HepG2 (cell line): Measurements from ENCODE around the gene HOXA5. TPM values are rescaled to one million over a fixed set of nuclear protein-coding genes. Genes with fewer than 3 reads are reported as not detected.

Experiments
- CSRNP2 ChIP-seq: sonication (generic); formaldehyde crosslinking; conservative IDR thresholded peaks from 2 replicates; pipeline ENCODE4 v1.8.0; 2022; ENCODE audit warnings: low read depth, missing genetic modification reagents
- DDIT3 ChIP-seq: sonication (generic); formaldehyde crosslinking; IDR thresholded peaks from 2 replicates; pipeline ENCODE4 v1.4.0; 2020; ENCODE audit warnings: mild to moderate bottlenecking, missing genetic modification reagents
- JUND ChIP-seq: sonication (generic); formaldehyde crosslinking; IDR thresholded peaks from 2 replicates; pipeline ENCODE4 v1.8.0; 2022; ENCODE audit warnings: mild to moderate bottlenecking, missing genetic modification reagents
- MIXL1 ChIP-seq: IDR thresholded peaks from 2 replicates; pipeline ENCODE4 v1.6.1; 2016
- PHF5A ChIP-seq: IDR thresholded peaks from one replicate; pipeline ENCODE4 v1.6.1; 2018; ENCODE audit warnings: low read depth, missing genetic modification reagents; ENCODE audit not compliant: unreplicated experiment
- REL ChIP-seq: sonication (generic); formaldehyde crosslinking; conservative IDR thresholded peaks from 2 replicates; pipeline ENCODE4 v1.8.0; 2022; ENCODE audit warnings: mild to moderate bottlenecking, missing genetic modification reagents, moderate library complexity
- RXRB ChIP-seq: IDR thresholded peaks from 2 replicates; pipeline ENCODE4 v1.6.1; 2016; ENCODE audit warnings: borderline replicate concordance, missing genetic modification reagents, missing compliant biosample characterization
- SP5 ChIP-seq: IDR thresholded peaks from 2 replicates; pipeline ENCODE4 v1.6.1; 2016; ENCODE audit warnings: low read depth, borderline replicate concordance
- TAF15 ChIP-seq: fragments of 200-400 bp; formaldehyde crosslinking; IDR thresholded peaks from one replicate; pipeline ENCODE4 v1.6.1; 2018; ENCODE audit warnings: mild to moderate bottlenecking, low read depth, low read length; ENCODE audit not compliant: poor library complexity, severe bottlenecking
- ZBTB38 ChIP-seq: sonication (generic); formaldehyde crosslinking; IDR thresholded peaks from 2 replicates; pipeline ENCODE4 v1.5.1; 2020; ENCODE audit warnings: mild to moderate bottlenecking, missing genetic modification reagents
- ZMYM2 ChIP-seq: sonication (generic); formaldehyde crosslinking; IDR thresholded peaks from 2 replicates; pipeline ENCODE4 v1.8.0; 2022; ENCODE audit warnings: mild to moderate bottlenecking, missing genetic modification reagents
- ZNF224 ChIP-seq: sonication (generic); formaldehyde crosslinking; IDR thresholded peaks from 2 replicates; pipeline ENCODE4 v1.5.0; 2020; ENCODE audit warnings: mild to moderate bottlenecking, missing genetic modification reagents
- ZNF235 ChIP-seq: sonication (generic); formaldehyde crosslinking; IDR thresholded peaks from 2 replicates; pipeline ENCODE4 v1.8.1; 2023; ENCODE audit warnings: mild to moderate bottlenecking, missing genetic modification reagents, borderline replicate concordance
- ZNF296 ChIP-seq: sonication (generic); formaldehyde crosslinking; conservative IDR thresholded peaks from 2 replicates; pipeline ENCODE4 v1.5.0; 2020; ENCODE audit warnings: mild to moderate bottlenecking, missing genetic modification reagents
- ZNF326 ChIP-seq: sonication (generic); formaldehyde crosslinking; IDR thresholded peaks from 2 replicates; pipeline ENCODE4 v1.4.0; 2020; ENCODE audit warnings: missing genetic modification reagents, borderline replicate concordance
- ZNF33B ChIP-seq: sonication (generic); formaldehyde crosslinking; IDR thresholded peaks from 2 replicates; pipeline ENCODE4 v1.5.1; 2020; ENCODE audit warnings: mild to moderate bottlenecking, missing genetic modification reagents
- ZNF362 ChIP-seq: sonication (generic); formaldehyde crosslinking; IDR thresholded peaks from 2 replicates; pipeline ENCODE4 v1.4.0; 2020; ENCODE audit warnings: missing genetic modification reagents, mild to moderate bottlenecking, borderline replicate concordance
- ZNF800 ChIP-seq: sonication (generic); formaldehyde crosslinking; IDR thresholded peaks from 2 replicates; pipeline ENCODE4 v1.4.0; 2020; ENCODE audit warnings: missing genetic modification reagents
- ZNF878 ChIP-seq: sonication (generic); formaldehyde crosslinking; IDR thresholded peaks from 2 replicates; pipeline ENCODE4 v1.8.1; 2023; ENCODE audit warnings: mild to moderate bottlenecking, missing genetic modification reagents, moderate library complexity
- ZNF883 ChIP-seq: sonication (generic); formaldehyde crosslinking; IDR thresholded peaks from 2 replicates; pipeline ENCODE4 v1.5.1; 2020; ENCODE audit warnings: mild to moderate bottlenecking, missing genetic modification reagents; ENCODE audit errors: not compliant biosample characterization
- ZSCAN22 ChIP-seq: sonication (generic); formaldehyde crosslinking; IDR thresholded peaks from 2 replicates; pipeline ENCODE4 v1.4.0; 2020; ENCODE audit warnings: mild to moderate bottlenecking, missing genetic modification reagents
- ZXDC ChIP-seq: sonication (generic); formaldehyde crosslinking; IDR thresholded peaks from 2 replicates; pipeline ENCODE4 v1.5.0; 2020; ENCODE audit warnings: mild to moderate bottlenecking, missing genetic modification reagents
- polyA plus RNA-seq, 8 experiments: library from polyadenylated mRNA; depleted of rRNA in 3 of 8; stranded (reverse) in 7 of 8; unstranded in 1 of 8; fragments of >200 nt; fragmentation: Illumina TruSeq in 4 of 8; extraction: Trizol in 4 of 8; gene quantifications; 2 replicates each; pipeline versions ENCODE4 v1.2.1 to v1.2.3, GENCODE V29; 2011 to 2016; ENCODE audit warnings: low read depth in 4 of 8, missing spikeins in 1 of 8, mixed read lengths in 1 of 8; ENCODE audit not compliant: insufficient read depth in 1 of 8
- total RNA-seq, 5 experiments: library from RNA; depleted of rRNA; stranded (reverse); fragments of >200 nt; fragmentation: Illumina TruSeq; extraction: Trizol; gene quantifications; 2 replicates each; pipeline ENCODE4 v1.2.3, GENCODE V29; 2016; ENCODE audit warnings: low read depth in 1 of 5

HOXA5 gene
- total and polyA plus RNA-seq, 2 of the 13 experiments (the other 11 are each of a cell fraction or from before 2014, with no cell fraction given), result 3.2 to 3.6 TPM

GRCh38 chr7:27143023-27143949 lies at the start of gene HOXA5 (continued):
- TF ChIP-seq CSRNP2 (CRISPR knock-in tag), result no peak
- TF ChIP-seq ZNF878 (CRISPR knock-in tag), result no peak
- TF ChIP-seq REL, result no peak
- no peak; the same call in 1 of the 2 replicates for TF ChIP-seq ZBTB38 (CRISPR knock-in tag)
- TF ChIP-seq TAF15, result no peak
- TF ChIP-seq ZNF883 (CRISPR knock-in tag), result no peak
- TF ChIP-seq ZSCAN22 (CRISPR knock-in tag), result no peak
- no peak for TF ChIP-seq SP5
- TF ChIP-seq ZMYM2 (CRISPR knock-in tag), result no peak
- TF ChIP-seq ZNF296 (CRISPR knock-in tag), result no peak
- TF ChIP-seq DDIT3, result no peak
- TF ChIP-seq MIXL1 (CRISPR knock-in tag), result peak; percentile 17; the same call in 1 of the 2 replicates
- TF ChIP-seq ZNF800, result no peak; the same call in 1 of the 2 replicates
- TF ChIP-seq ZNF362, result no peak
- peak; percentile 20; the same call in 1 of the 2 replicates for TF ChIP-seq RXRB
- TF ChIP-seq ZXDC, result no peak
- TF ChIP-seq ZNF326 (CRISPR knock-in tag), result no peak
- no peak for TF ChIP-seq PHF5A (CRISPR knock-in tag)
- 0 out of 2 replicates have a peak, but pooled peaks have one; percentile 36 for TF ChIP-seq ZNF235 (CRISPR knock-in tag)
- no peak for TF ChIP-seq JUND (CRISPR knock-in tag)
- TF ChIP-seq ZNF33B (CRISPR knock-in tag), result no peak
- no peak for TF ChIP-seq ZNF224 (CRISPR knock-in tag)
